ENCODE data around the gene ANK3.

- no peak for TF ChIP-seq CTCF (IDR thresholded peaks at IDR 0.05)
- TF ChIP-seq POLR2A (IDR thresholded peaks at IDR 0.05) = no peak
- no peak for TF ChIP-seq POLR2AphosphoS5 (IDR thresholded peaks at IDR 0.05; ENCODE audit: insufficient read depth in 1 of 2, low read depth in 1 of 2)
These were observed 364.4 kb downstream of the ANK3 start for GRCh38 chr10:60025279-60025678.

All from vagina (tissue), 2 donors.